GM18867 (cell line): Measurements from ENCODE around the gene TSHZ2.
"Not testable (repeated sequence)": the region's sequence is repeated elsewhere in the genome, so short reads cannot be mapped to it uniquely, and the experiment has no call there.

Source experiments
- ATAC-seq: cut with Tn5 transposase; IDR thresholded peaks from one replicate; pipeline ENCODE4 v1.9.1; 2021; ENCODE audit warnings: mild to moderate bottlenecking, moderate library complexity; ENCODE audit not compliant: unreplicated experiment

The TSHZ2 gene

GRCh38 chr20:53297154-53297529 lies 325.0 kb downstream of the TSHZ2 start:
- no peak for ATAC-seq

DNA sequence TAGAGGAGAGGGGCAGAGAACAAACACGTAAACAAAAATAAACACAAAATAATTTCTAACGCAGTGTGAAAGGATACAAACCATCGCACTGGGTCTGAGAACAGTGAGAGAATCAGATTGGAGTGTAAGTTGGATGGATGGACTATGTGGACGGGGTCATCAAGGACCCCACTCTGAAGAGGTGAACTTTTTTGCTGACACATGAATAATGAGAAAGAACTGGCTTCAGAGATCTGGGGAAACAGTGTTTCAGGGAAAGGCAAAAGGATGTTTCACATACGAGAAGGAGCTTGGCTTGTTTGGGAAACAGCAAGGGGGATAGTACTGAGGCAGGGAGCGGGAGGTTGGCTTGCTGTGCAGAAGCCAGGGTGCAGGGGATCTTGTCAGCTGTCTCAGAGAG lies 326.1 kb downstream of the TSHZ2 start:
- ATAC-seq, result no peak

- ATAC-seq, result no peak
Measured at GRCh38 chr20:53298911-53299310, 326.8 kb downstream of the TSHZ2 start.

GRCh38 chr20:53299831-53300230 lies 327.7 kb downstream of the TSHZ2 start:
- ATAC-seq, result no peak

GRCh38 chr20:53301869-53302268 lies 329.7 kb downstream of the TSHZ2 start:
- ATAC-seq, result no peak

DNA sequence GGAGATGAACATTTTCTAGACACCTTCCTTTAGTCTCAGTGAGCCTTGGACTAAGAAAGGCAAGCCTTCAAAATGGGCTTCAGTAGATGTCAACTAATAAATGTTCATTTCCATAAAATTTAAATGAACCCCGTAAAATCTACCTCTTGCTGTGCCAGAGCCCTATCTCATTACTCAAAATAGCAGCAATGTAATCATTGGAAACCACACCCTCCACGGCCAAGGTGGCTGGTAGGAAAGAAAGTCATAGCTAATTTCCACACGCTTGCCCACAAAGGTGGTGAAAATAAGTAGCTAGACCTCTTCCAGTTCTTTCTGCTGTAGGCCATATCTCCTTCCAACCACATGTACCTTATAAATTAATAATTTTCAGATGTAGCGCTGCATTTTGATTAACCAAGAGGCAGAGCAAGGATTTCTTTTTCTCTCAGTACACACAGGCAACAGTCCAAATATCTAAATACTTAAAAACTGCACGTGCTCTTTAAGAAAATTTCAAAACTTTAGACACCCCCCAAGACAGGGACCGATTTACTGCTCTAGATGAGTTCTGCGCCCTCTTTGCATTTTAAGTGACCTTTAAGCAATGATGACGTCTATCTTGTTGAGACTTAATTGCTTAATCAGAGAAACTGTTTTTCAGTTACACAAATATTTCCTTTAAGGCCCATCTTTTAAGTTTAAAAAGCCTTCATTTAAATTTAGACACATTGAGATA lies 330.7 kb downstream of the TSHZ2 start:
- no peak for ATAC-seq

DNA sequence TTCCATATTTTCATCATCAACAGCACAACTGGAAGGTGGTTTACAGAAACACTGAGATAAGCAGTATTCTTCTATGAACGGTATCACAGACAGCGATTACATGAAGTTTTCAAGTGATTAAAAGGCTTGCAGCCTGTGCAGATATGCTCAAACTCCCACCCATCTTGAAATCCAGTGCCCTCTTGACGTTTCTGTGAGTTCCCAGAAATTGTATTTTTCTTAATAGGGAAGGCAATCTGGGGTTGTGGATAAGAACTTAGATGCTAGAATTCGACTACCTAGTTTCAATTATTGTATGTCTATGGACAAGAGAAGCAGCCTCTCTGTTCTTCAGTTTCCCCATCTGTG lies 331.2 kb downstream of the TSHZ2 start:
- no peak for ATAC-seq

- no peak for ATAC-seq
Measured at GRCh38 chr20:53304146-53304545, 332.0 kb downstream of the TSHZ2 start.

- no peak for ATAC-seq
Measured at GRCh38 chr20:53306192-53306805, 334.1 kb downstream of the TSHZ2 start.

- no peak for ATAC-seq
Measured at GRCh38 chr20:53307964-53308597, 335.9 kb downstream of the TSHZ2 start.

GRCh38 chr20:53309515-53309914 lies 337.4 kb downstream of the TSHZ2 start:
- ATAC-seq, result no peak

- no peak for ATAC-seq
Measured at GRCh38 chr20:53312957-53313356, 340.8 kb downstream of the TSHZ2 start.

DNA sequence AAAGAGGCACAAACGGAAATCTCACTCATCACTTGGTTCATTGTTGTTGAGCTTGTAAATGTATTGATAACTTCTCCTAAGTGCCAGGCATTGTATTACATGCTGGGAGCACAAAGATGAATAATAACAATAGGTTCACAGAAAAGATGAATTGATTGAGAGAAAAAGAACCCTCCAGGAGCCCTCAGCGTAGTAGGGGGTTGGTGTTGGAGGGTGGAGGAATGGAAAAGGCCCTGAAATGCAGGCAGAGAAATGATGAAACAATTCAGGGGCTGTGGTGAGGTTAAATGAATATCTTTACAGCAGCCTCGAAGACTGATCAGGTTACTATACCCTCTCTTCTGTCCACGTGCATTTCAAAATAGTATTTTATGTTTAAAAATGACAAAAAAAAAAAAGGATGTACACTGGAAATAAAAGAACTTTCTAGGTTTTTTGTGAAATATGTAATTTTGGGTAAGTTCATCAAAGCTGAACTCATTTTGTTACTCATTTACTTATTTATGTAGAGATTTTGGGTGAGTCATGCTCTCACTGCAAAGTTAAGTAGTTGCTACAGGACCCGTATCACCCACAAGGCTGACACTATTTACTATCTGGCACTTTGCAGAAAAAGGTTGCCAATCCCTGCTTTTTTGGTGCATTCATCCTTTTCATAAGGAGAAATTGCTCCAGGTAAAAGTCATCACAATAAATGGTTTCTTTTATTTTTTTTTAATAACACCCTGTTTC lies 344.2 kb downstream of the TSHZ2 start:
- no peak for ATAC-seq

DNA sequence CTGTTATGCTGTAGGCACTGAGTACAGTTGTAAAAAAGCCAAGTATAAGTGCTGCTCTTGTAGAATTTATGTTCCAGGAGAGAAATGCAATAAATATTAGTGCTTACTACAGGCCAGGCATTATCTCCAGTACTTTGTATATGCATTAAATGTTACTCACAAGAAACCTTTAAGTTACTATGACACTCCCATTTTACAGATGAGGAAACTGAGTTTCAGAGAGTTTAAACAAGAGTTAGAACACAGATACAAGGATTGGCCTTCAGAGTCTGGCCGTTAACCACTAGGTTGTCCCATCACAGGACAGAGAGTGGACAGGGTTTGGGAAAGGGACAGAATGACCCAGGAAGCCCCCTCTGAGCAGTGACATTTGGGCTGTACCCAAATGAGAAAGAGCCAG lies 347.0 kb downstream of the TSHZ2 start:
- ATAC-seq, result no peak

GRCh38 chr20:53319716-53320115 lies 347.6 kb downstream of the TSHZ2 start:
- no peak for ATAC-seq

DNA sequence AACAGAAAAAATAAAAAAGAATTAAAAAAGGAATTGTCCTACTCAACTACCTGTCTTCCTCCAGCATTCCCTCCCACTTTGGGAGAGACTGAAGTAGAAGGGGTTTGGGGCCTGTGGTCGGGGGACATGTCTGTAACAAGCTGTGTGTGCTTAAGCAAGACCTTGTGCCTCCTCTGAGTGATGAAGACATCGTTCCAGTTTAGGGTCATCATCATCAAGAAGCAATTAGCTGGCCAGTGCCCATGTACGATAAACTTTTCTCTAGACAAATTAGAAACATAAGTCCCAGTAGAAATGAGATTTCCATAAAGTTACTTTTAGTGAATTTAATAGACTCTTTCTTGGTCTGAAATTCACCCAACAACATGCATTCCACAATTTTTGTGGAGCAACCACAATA lies 348.5 kb downstream of the TSHZ2 start:
- ATAC-seq, result no peak

- no peak for ATAC-seq
Measured at GRCh38 chr20:53321596-53321995, 349.4 kb downstream of the TSHZ2 start.

DNA sequence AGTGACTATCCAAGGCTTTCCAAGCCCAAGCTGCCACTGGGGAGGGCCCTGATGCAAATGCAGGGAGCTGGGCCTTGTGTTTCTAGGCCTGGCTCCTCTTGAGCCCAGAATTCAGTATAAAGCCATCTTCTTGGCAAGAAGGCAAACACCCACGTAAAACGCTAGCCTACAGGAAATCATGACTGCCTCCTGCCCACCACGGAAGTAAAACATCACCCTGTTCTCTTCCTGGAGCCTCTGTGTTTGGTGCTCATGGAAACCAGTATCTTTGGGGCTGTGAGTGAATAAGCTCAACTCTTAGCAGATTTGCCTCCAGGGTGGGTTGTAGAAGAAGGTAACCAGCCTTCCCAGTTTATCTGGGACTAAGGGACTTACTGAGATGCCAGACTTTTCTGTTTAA lies 350.5 kb downstream of the TSHZ2 start:
- ATAC-seq, result no peak

- ATAC-seq, result not testable (repeated sequence)
Measured at GRCh38 chr20:53323460-53323859, 351.3 kb downstream of the TSHZ2 start.

DNA sequence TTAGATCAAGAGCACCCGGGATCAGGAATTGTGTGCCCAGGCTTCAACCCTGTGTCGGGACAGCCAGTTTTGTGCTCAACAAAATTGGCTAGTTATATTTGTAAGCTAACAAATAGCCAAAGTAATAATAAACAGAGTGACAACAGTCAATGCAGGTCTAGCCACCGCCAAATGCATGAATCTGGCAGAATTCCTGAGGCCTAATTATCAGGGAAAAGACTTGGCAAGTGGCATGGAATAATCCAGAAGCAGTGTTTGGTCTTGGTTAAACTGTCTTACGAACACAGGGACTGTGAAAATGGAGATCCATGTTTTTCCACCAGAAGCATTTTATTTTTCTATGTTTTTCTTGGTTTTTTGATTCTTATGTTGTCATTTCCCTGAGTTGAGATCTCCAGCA lies 352.7 kb downstream of the TSHZ2 start:
- no peak for ATAC-seq

GRCh38 chr20:53328961-53329360 lies 356.8 kb downstream of the TSHZ2 start:
- ATAC-seq, result no peak

GRCh38 chr20:53329781-53330180 lies 357.6 kb downstream of the TSHZ2 start:
- ATAC-seq, result no peak
